Breast epithelium (tissue), 4 donors: ENCODE measurements around the gene CELF5. TPM values are rescaled to one million over a fixed set of nuclear protein-coding genes. Genes with fewer than 3 reads are reported as not detected.

Source experiments
- DNase-seq, 2 donors: peaks; one replicate each; pipeline ENCODE4 v3.0.0-alpha.2; 2019; ENCODE audit warnings: low spot score in 2 of 2
- H3K27ac ChIP-seq, 2 donors: fragments of 200-600 bp; sonication (generic) in 1 of 2; one replicate each; pipeline ENCODE4 v1.5.1; 2016 to 2019; ENCODE audit warnings: mild to moderate bottlenecking in 1 of 2
- H3K27me3 ChIP-seq, 2 donors: fragments of 200-600 bp; sonication (generic) in 1 of 2; one replicate each; pipeline versions ENCODE4 v1.5.1 to v1.6.0; 2017 to 2019; ENCODE audit warnings: control low read depth in 1 of 2, mild to moderate bottlenecking in 1 of 2
- H3K36me3 ChIP-seq: fragments of 200-600 bp; one replicate; pipeline ENCODE4 v1.5.1; 2019
- H3K4me1 ChIP-seq, 2 donors: fragments of 200-600 bp; sonication (generic); one replicate each; pipeline ENCODE4 v1.5.1; 2016 to 2019; ENCODE audit warnings: control low read depth in 1 of 2
- H3K4me3 ChIP-seq, 3 donors: fragments of 200-600 bp; sonication (generic); 1 replicate in 2 of 3; 2 replicates in 1 of 3; pipeline ENCODE4 v1.5.1; 2016 to 2019; ENCODE audit warnings: mild to moderate bottlenecking in 3 of 3, moderate library complexity in 2 of 3
- H3K9me3 ChIP-seq, 2 donors: fragments of 200-600 bp; sonication (generic) in 1 of 2; one replicate each; pipeline ENCODE4 v1.5.1; 2016 to 2019; ENCODE audit warnings: control low read depth in 1 of 2
- POLR2A ChIP-seq: fragments of 450-650 bp; IDR thresholded peaks from one replicate; pipeline ENCODE4 v1.6.1; 2016; ENCODE audit warnings: antibody characterized with exemption, mild to moderate bottlenecking, moderate library complexity
- POLR2AphosphoS5 ChIP-seq, 3 donors: sonication (generic); formaldehyde crosslinking; IDR thresholded peaks; one replicate each; pipeline ENCODE4 v1.6.1; 2017; ENCODE audit warnings: antibody characterized with exemption in 3 of 3
- intact Hi-C: fragments of 100-400 bp; cut with DNase I; formaldehyde crosslinking; loops from one replicate; pipeline ENCODE4 v1.15.1; 2023; ENCODE audit warnings: low total_unique reads
- total RNA-seq, 3 donors: library from RNA; depleted of rRNA; stranded (reverse); fragments of >200 nt; gene quantifications; one replicate each; pipeline ENCODE4 v1.1.0, GENCODE V29; 2016
- TF ChIP-seq, protein P1 (sequence below), 3 donors: fragments of 450-650 bp; IDR thresholded peaks; one replicate each; pipeline ENCODE4 v1.5.1; 2016 to 2017; ENCODE audit warnings: antibody characterized with exemption in 3 of 3, mild to moderate bottlenecking in 3 of 3, moderate library complexity in 3 of 3

Gene CELF5
- total RNA-seq, 3 donors from 2014 or later, result 0.33 to 0.59 TPM; not detected in 1

GRCh38 chr19:3268763-3269162, 44.3 kb downstream of the CELF5 start:
- no peak for DNase-seq
- TF ChIP-seq POLR2AphosphoS5 (IDR thresholded peaks at IDR 0.05), result no peak
- TF ChIP-seq, protein P1, sequence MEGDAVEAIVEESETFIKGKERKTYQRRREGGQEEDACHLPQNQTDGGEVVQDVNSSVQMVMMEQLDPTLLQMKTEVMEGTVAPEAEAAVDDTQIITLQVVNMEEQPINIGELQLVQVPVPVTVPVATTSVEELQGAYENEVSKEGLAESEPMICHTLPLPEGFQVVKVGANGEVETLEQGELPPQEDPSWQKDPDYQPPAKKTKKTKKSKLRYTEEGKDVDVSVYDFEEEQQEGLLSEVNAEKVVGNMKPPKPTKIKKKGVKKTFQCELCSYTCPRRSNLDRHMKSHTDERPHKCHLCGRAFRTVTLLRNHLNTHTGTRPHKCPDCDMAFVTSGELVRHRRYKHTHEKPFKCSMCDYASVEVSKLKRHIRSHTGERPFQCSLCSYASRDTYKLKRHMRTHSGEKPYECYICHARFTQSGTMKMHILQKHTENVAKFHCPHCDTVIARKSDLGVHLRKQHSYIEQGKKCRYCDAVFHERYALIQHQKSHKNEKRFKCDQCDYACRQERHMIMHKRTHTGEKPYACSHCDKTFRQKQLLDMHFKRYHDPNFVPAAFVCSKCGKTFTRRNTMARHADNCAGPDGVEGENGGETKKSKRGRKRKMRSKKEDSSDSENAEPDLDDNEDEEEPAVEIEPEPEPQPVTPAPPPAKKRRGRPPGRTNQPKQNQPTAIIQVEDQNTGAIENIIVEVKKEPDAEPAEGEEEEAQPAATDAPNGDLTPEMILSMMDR (IDR thresholded peaks at IDR 0.05), result no peak
- TF ChIP-seq POLR2A, result no peak
- no peaks in the 10 kb centered on the region for H3K4me1 ChIP-seq
- no peaks in the 10 kb centered on the region for H3K36me3 ChIP-seq
- peaks cover 6 to 8% of the 10 kb centered on the region in 2 donors for H3K9me3 ChIP-seq
- H3K27ac ChIP-seq, result no peak overlapping the region
- intact Hi-C loops, result loop anchor here (1.0 kb wide), 1 partner anchor 43 kb away; no protein-coding TSS in a partner anchor
- H3K4me3 ChIP-seq, result no peak overlapping the region
- peaks cover 0 to 23% of the 10 kb centered on the region in 2 donors for H3K27me3 ChIP-seq

- DNase-seq, result no peak
- Histone ChIP-seq H3K27me3 (peaks cover 0 to 23% of the 10 kb centered on the region in 2 donors), H3K9me3 (peaks cover 6 to 8% of the 10 kb centered on the region in 2 donors), H3K36me3 (no peaks in the 10 kb centered on the region), H3K27ac (no peak overlapping the region), H3K4me1 (no peaks in the 10 kb centered on the region), H3K4me3 (no peak overlapping the region)
- intact Hi-C loops, result loop anchor here (1.0 kb wide), 1 partner anchor 45 kb away; no protein-coding TSS in a partner anchor
- TF ChIP-seq, protein P1 (IDR thresholded peaks at IDR 0.05), result no peak
- no peak for TF ChIP-seq POLR2AphosphoS5 (IDR thresholded peaks at IDR 0.05)
- no peak for TF ChIP-seq POLR2A
These were observed 45.6 kb downstream of the CELF5 start for GRCh38 chr19:3269916-3270671.

DNA sequence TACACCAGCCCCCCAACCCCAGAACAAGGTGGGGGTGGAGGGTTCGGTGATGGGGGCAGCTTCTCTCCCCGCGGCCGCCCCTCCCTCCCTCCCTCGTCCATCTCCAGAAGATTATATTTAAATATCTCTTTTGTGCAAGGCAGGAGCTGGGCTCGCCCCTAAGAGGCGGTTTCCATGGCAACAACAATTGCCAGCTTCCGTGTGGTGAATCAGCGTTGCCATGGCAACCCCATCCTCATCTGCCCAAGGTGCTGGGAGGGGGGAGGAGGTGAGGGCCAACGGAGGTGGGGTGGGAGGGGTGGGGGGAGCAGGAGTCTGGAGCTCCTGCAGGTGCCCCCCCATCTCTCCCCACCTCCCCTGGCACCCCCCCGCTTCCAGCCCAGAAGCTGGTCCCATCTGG, 46.4 kb downstream of the CELF5 start:
- DNase-seq, result no peak
- Histone ChIP-seq H3K4me1 (no peaks in the 10 kb centered on the region), H3K9me3 (peaks cover 6 to 8% of the 10 kb centered on the region in 2 donors), H3K27ac (no peak overlapping the region), H3K27me3 (peaks cover 4 to 23% of the 10 kb centered on the region in 2 donors), H3K4me3 (no peak overlapping the region), H3K36me3 (no peaks in the 10 kb centered on the region)
- intact Hi-C loops, result no loop called here
- TF ChIP-seq POLR2AphosphoS5 (IDR thresholded peaks at IDR 0.05) (no peak), POLR2A (no peak)
- TF ChIP-seq, protein P1 (IDR thresholded peaks at IDR 0.05), result no peak

GRCh38 chr19:3272401-3272931, 48.0 kb downstream of the CELF5 start:
- TF ChIP-seq, protein P1 (IDR thresholded peaks at IDR 0.05), result no peak
- TF ChIP-seq POLR2A (no peak), POLR2AphosphoS5 (IDR thresholded peaks at IDR 0.05) (no peak)
- no peaks in the 10 kb centered on the region for H3K4me1 ChIP-seq
- H3K27ac ChIP-seq, result no peak overlapping the region
- no peaks in the 10 kb centered on the region for H3K36me3 ChIP-seq
- DNase-seq, result no peak
- intact Hi-C loops, result no loop called here
- H3K4me3 ChIP-seq, result no peak overlapping the region
- H3K9me3 ChIP-seq, result peaks cover 6 to 8% of the 10 kb centered on the region in 2 donors
- H3K27me3 ChIP-seq, result peaks cover 5 to 23% of the 10 kb centered on the region in 2 donors

DNA sequence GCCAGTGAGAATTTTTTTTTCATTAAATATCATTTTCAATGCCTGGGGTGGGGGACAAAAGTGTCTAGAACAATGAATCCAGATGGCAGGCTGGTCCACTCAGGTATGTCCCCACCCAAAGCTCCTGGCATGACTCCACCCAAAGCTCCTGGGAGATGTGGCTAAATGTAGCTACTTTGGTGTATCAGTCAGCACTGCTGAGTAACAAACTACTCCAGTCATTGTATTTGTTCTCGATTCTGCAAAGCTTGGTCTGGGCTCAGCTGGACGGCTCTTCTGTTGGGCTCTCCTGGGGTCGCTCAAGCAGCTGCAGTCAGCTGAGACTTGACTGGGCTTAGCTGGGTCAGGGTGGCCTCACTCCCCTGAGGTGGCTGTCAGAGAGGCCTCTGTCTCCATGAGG, 48.5 kb downstream of the CELF5 start:
- H3K27ac ChIP-seq, result no peak overlapping the region
- H3K36me3 ChIP-seq, result no peaks in the 10 kb centered on the region
- intact Hi-C loops, result no loop called here
- H3K4me1 ChIP-seq, result no peaks in the 10 kb centered on the region
- peaks cover 5 to 23% of the 10 kb centered on the region in 2 donors for H3K27me3 ChIP-seq
- peaks cover 6 to 8% of the 10 kb centered on the region in 2 donors for H3K9me3 ChIP-seq
- H3K4me3 ChIP-seq, result no peak overlapping the region
- no peak for DNase-seq
- TF ChIP-seq POLR2AphosphoS5 (IDR thresholded peaks at IDR 0.05), result no peak
